Activated CD8-positive, alpha-beta memory T cell treated with anti-CD3 and anti-CD28 coated beads, Interleukin-2, amount 50 U/mL, for 4 hours (primary cell): ENCODE results near the gene IFNK.
A peak's percentile ranks its signal among the peaks of the same experiment; 100 is the strongest.

Source experiments
- DNase-seq: peaks from one replicate; pipeline ENCODE4 v3.0.0-alpha.2; 2020

The IFNK gene

DNA sequence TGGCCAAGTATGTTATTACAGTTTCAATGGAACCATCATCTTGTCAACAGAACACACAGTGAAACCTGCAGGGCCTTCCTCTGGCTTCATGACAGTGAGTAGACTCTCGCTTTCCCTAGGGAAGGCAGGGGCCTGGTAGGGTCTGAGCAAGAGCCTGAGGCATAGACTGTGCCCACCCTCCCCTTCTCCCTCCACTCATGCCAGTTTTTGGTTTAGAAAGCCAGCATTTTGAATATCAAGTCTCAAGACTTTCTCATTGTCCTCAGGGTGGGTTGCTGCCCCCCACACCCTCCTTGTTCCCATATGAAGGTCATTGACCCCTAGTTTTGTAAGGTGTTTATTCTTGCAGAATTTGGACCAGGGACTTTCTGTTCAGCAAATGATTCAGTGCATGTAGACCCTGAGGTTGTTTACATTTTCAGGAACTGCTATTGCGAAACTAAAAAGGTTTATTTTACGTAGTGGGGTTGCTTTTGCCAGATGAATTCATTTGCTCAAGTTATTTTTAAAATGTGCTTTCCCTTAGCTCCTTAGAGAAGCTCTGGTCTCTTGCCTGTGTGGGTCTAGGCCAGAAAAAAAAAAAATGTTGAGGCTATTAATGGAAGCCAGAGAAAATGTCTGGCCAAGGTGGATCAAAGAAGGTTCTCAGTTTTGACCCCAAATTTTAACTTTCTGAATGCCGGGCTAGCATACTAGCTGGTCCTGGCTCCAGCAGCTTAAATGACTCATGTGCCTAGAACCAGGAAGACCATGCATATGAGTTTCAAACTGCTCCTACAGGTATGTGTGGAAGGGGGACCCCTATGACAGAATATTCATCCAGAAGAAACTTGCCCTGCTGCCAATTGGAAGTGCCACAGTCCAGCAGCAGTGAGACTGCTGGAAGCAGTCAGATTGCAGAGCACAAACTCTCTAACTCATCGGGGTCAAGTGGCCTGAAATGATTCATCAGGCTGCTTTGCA is 15.7 kb downstream of the IFNK start:
- no peak for DNase-seq

DNA sequence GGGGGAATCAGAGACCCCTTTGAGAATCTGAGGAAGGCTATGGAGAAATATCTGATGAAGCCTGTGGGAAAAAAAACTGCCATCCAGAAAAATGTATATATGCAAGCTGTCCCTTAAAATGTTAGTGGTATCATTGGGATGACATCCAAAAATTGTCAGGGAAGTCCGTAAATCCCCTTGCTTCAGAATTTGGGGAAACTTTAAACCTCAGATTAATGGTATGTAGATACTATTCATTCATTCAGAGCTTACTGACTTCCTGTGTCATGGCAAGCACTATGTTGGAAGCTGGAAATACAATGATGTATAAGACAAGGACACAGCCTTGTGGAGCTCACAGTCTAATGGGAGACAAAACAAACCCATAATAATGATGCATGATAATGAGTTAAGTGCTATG is 16.4 kb downstream of the IFNK start:
- DNase-seq, result no peak

DNA sequence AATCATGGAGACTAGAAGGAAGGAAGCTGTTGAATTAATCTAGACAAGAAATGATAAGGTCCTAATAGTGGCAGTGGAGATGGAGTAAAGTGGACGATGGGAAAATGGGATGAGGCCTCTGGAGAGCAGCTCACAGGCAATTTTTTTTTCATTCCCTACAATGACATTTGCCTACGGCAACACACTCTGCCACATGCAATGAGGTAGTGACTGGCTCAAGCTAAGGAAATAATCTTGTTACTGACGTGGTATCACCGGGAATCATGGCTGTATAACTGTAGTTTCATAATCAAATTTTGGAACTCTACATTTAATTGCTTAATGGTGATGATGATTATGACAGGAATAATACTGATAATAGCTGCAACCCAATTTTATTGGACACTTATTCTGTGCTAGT is 17.6 kb downstream of the IFNK start:
- no peak for DNase-seq

DNA sequence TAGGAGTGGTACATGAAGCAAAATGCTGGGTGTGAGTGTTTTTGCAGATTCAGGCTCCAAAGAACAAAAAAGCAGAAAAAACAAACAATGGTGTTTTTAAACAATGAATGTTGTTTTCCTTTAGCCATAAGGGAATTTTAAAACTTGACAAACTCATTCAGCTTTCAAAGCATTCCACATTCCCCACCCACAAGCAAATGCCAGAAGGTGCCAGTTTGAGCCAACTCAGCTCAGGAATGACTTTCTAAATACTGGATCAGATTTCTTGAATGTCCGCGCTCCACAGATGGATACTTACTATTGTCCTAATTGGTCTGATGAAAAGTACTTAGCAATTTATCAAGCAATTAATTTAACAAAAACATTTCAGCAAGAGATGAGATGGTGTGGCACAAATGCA is 18.4 kb downstream of the IFNK start:
- no peak for DNase-seq

DNA sequence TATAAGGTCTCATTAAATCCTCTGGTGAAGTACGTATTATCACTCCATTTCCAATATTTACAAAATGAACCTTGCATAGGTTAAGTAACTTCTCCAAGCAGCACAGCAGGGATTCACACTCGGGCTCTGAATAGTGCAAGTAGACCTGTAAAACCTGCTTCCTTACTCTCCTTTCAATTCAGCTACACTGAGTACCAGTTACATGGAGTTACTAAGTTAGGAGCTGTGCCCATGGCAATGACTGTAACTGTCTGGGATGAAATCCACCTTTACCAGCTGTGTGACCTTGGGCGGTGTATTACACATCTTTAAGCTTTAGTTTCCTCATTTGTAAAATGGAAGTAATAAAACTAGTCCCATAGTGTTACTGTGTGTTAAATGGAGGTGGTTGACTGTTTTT is 21.4 kb downstream of the IFNK start:
- DNase-seq, result no peak

DNA sequence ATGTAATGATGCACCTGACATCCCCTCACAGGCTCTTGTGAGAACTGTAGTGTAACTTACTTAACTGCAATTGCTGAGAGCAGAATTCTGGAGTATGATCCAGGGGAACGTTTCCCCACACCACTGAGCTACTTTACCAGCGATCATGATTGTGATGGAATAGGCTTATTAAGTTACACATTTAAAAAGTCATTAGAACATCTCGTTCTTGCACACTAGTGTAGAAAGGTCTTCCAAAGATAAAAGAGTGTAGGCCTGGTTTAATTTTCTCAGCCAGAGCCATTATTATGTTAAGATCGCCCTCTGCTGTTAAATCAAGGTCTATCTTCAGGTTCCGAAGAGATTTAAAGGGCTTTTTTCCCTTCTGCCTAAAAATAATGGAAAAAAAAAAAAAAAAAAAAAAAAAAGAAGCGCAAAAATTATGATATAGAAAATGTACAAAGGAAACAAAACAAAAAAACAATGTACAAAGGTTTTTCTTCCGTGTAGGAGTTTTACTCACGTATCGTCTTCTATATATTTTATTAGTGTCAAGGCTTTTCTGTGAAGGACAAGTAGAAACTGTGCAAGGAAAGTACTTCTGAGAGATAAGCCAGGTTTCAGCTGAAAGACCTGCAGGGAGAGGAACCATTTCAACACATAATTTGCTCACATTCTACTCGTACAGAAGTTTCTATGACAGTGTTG is 24.1 kb downstream of the IFNK start:
- no peak for DNase-seq

DNA sequence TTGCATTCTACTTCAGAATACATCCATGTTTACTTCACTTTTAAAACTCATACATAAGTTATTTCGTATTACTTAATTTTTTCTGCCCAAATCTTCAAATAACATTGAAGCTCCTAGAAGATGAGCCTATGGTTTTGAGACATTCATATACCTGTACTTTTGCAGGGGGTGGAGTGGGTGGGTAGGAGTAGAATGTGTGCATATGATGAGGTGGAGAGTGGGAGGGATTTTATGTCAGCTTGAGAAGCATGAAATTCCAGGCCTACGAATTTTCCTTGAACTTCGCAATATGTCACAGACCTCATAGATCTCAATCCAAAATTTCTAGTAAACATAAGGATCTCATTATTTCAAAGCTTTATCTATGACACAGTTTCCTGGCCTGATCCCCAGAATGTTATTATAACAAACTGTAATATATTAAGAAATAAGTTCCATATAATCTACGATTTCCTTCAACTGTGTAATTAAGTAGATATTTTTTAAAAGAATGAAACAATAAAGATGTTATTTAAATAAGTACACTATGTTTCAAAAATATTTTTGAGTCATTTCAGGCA is 25.2 kb downstream of the IFNK start:
- no peak for DNase-seq

DNA sequence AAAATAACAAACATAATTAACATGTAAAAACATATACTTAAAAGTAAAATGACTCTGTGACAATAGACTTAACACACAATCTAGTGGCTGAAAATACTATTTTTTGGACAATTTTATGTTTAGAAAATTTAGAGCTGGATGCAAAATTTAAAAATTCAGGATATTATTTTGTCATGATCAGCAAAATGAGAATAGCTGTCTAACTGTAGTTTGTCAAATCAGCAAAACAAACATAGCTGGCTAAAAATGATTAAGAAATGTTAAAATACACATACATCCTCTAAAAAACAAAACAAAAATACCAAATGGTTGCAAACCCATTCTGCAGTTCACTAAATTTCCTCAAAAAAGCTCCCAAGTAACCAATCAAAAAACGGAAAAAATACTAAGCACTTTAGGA is 30.6 kb downstream of the IFNK start:
- DNase-seq, result no peak

DNA sequence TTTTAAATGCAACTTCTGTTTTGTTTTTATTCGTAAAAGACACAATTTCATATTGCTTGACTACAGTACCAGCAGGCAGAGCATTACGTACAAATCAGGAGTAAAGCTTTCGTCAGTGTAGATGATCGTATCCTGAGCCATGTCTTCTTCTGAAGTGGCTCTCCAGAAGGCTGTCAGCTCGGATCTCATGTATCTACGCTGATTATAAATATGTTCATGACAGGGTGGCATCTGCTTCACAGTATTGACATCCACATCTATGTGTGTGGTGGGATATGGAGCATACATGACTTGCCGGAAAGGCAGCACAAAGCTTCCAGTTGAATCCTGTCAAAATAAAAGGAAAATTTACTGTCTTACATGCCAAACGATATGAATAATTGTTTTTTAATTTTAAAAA is 32.4 kb downstream of the IFNK start:
- no peak for DNase-seq

DNA sequence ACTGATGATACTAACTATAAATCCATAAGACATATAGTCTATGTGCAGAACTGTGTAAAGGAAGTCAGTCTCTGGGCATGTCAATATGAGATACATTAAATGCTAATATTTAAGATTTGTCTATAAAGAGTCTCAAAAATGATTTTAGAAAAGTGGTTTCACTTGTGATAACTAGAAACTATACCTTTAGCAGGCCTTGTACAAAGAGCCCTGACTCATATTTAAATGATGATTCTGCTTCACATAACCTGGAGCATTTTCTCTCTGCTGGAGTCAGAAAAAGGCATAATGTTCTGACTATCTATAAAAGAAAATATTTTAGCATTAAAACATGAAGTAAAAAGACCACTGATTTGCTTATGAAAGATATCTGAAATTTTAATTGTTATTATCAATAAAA is 34.2 kb downstream of the IFNK start:
- DNase-seq, result no peak

DNA sequence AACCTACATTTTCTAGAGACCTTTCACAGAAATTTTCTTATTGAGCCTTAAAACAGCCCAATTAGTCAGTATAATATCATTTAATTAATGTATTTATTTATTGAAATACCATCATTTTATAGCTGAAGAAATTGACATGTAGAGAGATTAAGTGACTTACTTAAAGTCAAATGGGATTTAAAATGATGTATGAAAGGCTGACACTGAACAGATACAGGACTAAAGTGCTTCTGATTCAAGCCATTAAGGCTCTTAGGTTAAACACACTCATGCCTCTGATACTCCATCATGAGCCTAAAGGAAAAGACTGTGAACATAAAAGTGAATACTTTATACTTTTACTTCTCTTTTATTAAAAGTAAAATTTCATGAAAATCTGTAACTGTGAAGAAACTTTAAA is 36.4 kb downstream of the IFNK start:
- no peak for DNase-seq

DNA sequence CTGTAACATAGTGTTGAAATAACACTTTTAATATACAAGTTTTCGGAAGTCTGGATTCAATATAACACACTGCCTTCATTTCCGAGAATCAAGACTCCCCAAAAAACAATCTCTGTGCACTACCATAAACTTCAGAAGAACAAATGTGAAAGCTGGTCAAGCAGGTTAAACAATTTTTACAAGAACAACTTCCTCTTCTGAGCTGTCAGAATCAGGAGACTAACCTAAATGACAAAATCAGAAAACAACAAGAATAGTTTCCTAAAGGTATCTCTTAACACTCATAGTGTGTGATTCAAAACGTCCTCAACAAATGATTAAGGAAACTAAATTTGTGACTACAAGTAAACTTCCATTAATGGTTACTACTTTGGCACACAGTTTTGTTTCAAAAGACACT is 37.6 kb downstream of the IFNK start:
- DNase-seq, result no peak

DNA sequence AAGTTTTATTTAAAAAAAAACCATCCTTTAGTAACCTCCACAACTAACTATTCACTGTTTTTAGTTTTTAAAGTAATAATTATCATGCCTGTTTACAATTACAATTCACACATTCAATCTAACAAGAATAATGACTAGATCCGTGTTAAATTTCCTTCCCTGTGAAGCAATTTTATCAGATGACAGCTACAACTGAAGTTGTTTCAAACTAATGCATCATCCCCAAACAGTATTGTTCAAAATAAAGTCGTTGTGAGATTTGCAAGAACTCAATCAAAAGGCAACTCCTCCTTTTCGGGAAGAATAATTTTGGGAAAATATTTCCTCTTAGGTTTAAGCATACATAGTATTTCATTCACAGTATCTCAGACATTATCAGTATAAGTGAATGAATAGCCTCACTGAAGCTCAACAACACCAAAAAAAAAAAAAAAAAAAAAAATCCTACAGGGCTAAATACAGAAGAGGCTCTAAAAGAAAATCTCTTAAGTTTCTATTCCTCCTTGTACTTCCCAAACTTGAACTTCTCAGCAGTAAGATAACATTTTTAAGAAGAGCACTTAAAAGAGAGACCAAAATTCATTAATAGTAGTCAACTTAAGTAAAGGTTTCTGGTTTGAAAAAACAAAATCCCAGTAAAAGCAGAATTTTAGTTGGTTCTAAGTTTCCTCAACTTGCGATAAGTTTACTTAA is 39.8 kb downstream of the IFNK start:
- no peak for DNase-seq

DNA sequence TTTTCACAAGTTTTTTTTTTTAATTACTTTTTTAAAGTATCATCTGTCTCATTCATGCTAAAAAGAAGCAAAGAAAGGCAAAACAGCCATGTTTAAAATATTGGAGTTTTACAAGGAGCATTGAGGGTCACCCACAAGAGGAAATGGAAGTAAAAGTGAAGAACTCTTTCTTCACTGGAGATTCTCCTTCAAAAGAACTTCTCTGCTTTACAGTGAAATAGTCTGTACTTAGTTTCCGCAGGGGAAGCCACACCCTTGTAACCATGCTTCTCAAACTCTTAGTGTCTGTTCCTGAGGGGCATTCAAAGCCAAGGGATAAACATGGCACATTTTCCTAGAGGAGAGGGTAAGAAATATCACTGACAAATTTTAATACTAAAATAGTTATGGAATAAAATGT is 40.6 kb downstream of the IFNK start:
- no peak for DNase-seq

DNA sequence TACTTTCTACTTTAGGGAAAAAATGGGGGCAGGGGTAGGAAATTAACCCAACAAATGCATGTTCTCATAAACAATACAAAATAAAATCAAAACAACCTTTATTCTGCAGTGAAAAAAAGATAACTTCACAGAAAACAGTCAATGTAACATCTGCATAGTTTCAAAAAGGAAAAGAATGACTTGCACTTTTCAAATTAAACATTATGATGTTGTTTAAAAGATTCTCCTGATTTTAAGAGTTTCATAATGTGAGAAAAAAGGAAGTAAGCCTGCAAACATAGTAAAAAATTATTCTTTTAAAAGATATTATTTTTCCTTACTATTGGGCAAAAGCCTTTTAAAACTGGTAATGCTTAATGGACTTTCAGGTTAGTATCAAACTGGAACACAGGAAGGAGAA is 41.6 kb downstream of the IFNK start:
- no peak for DNase-seq

DNA sequence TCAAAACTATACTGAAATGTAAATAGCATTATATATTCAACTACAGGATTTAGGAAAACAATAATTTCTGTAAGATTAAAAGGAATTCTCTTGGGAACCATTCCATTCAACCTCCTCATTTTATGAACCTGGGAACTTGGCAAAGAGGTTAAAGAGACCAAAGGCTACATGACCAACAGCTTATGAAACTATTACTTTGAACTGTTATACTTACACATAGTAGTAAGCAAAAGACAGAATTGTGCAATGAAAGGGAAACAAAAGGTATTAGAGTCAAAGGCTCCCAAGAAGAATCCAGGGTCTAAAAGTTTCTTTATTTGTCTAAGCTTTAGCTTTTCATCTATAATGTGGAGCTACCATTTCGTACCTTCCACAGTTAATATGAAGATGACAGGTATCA is 42.0 kb downstream of the IFNK start:
- DNase-seq, result no peak

DNA sequence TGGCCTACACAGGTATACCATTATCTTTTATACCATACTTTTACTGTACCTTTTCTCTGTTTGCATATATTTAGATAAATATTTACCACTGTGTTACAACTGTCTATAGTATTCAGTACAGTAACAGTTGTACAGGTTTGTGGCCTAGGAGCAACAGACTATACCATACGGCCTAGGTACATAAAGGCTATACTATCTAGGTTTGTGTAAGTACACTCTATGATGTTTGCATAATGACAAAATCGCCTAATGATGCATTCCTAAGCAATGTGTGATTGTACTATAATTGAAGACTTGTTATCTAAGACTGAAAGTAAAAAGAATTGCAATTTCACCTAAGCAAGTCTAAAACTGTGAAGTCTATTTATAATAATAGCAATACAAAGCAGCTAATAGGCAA is 45.3 kb downstream of the IFNK start:
- DNase-seq, result no peak

DNA sequence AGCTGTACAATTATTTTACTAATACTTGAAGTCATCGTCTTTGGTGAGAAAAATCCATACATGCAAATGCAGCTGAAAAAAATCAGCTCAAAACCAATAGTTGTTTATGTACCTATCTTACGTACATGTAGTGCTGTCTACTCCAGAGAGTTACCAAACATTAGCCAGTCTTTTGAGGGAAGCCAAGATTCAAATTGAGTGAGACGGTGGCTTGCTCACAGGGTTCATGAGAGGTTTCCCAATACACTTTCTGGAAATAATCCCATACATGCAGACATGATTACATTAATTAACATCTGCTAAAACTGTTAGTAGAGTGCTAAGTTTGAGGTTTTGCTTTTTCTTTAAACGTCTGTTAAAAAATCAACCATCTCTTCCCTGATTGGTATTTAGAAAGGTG is 46.9 kb downstream of the IFNK start:
- no peak for DNase-seq

DNA sequence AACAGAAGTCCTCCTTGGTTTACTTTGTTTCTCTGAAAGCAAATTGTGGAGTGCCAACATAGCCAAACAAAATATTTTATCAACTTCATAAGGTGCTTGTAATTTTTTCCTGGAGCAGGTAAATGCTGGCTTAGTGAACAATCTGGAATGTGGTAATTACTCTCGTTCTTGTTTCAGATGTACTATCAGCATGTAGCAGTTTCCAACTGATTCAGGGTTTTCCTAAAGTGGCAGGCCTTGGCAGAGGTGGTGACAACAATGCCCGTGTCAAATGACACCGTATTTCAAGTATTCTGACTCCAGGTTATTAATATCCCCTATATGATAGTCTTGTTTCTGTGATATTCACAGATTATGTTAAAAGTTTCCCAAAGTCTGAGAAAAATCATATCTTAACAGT is 48.0 kb downstream of the IFNK start:
- no peak for DNase-seq

DNA sequence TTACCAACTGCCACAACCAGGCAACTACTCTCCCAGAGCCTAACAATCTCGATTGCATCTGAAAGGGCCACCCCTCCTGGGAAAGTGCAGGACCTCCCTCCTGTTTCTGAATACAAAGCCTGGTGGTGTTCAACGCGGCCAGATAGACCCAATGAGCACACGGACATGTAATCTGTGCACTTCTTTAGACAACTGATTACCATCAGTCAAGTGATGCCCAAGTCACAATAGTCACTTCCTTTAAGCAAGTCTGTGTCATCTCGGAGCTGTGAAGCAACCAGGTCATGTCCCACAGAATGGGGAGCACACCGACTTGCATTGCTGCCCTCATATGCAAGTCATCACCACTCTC is 48.5 kb downstream of the IFNK start:
- no peak for DNase-seq

DNA sequence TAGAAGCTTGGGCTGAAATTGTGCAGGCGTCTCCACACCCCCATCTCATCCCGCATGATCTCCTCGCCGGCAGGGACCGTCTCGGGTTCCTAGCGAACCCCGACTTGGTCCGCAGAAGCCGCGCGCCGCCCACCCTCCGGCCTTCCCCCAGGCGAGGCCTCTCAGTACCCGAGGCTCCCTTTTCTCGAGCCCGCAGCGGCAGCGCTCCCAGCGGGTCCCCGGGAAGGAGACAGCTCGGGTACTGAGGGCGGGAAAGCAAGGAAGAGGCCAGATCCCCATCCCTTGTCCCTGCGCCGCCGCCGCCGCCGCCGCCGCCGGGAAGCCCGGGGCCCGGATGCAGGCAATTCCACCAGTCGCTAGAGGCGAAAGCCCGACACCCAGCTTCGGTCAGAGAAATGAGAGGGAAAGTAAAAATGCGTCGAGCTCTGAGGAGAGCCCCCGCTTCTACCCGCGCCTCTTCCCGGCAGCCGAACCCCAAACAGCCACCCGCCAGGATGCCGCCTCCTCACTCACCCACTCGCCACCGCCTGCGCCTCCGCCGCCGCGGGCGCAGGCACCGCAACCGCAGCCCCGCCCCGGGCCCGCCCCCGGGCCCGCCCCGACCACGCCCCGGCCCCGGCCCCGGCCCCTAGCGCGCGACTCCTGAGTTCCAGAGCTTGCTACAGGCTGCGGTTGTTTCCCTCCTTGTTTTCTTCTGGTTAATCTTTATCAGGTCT is 49.0 kb downstream of the IFNK start, which contains the start of gene C9orf72:
C9orf72 (minus strand) TSS at position 564 of the 716 bp plus-strand sequence. CDS start 6,361 bp downstream, outside the sequence.
- peak; percentile 88 for DNase-seq
